GM12872 (cell line): ENCODE data around the gene MALRD1.

ENCODE experiments used
- TF ChIP-seq, protein P1 (sequence below): IDR thresholded peaks from 3 replicates; pipeline ENCODE4 v1.5.1; 2011; ENCODE audit warnings: low read depth, mild to moderate bottlenecking, low read length, moderate library complexity; ENCODE audit not compliant: insufficient read depth

MALRD1 gene

DNA sequence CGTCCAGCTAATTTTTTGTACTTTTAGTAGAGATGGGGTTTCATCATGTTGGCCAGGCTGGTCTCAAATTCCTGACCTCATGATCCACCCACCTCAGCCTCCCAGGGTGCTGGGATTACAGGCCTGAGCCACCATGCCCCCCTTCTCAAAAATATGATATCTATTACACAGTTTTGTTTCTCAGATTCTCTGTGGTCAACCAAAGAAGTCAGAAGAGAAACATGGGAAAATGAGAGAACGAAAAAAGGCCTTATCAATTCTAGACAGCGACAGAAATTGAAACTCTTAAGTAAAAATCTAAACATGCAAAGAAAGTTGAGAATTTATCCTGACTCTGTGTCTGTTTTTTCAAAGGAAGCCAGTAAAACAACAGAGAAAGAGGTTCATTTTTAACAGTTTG, 483.8 kb downstream of the MALRD1 start:
- TF ChIP-seq, protein P1, sequence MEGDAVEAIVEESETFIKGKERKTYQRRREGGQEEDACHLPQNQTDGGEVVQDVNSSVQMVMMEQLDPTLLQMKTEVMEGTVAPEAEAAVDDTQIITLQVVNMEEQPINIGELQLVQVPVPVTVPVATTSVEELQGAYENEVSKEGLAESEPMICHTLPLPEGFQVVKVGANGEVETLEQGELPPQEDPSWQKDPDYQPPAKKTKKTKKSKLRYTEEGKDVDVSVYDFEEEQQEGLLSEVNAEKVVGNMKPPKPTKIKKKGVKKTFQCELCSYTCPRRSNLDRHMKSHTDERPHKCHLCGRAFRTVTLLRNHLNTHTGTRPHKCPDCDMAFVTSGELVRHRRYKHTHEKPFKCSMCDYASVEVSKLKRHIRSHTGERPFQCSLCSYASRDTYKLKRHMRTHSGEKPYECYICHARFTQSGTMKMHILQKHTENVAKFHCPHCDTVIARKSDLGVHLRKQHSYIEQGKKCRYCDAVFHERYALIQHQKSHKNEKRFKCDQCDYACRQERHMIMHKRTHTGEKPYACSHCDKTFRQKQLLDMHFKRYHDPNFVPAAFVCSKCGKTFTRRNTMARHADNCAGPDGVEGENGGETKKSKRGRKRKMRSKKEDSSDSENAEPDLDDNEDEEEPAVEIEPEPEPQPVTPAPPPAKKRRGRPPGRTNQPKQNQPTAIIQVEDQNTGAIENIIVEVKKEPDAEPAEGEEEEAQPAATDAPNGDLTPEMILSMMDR, result no peak

DNA sequence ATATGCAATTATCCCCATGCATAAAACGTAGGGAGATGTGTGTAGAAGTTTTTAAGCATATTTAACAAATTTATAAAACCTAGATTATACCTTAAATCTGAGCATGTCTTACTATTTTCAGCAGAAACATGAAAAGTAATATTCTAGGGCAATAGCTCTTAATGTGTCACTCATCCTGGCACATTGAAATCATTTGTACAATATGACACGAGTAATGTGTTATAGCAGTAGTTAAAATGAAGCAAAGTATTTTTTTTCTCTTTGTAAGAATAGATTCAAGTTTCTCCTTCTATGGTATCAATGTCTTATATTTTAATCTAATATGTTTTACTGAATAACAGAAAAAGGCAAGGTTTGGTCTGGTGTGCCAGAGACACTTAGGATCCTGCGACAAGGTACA, 492.7 kb downstream of the MALRD1 start:
- TF ChIP-seq, protein P1, result no peak

DNA sequence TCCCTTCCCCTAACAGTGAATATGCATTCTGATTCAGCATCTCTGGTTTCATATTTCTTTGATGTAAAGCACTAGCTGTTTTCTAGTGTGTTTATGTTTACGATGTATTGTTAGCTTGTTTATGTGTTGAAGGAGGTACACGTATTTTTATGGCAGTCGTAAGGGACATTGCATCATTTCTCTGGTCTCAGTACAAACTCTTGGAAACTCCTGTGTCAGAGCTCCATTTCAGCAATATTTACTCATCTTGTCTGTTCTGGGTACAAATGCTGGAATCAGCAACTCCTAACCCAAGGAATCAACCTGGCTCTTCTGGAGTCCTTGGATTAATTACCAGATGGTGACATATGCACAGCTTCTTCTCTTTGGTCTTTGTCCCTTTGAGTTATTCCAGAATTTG, 497.6 kb downstream of the MALRD1 start:
- TF ChIP-seq, protein P1, result no peak

DNA sequence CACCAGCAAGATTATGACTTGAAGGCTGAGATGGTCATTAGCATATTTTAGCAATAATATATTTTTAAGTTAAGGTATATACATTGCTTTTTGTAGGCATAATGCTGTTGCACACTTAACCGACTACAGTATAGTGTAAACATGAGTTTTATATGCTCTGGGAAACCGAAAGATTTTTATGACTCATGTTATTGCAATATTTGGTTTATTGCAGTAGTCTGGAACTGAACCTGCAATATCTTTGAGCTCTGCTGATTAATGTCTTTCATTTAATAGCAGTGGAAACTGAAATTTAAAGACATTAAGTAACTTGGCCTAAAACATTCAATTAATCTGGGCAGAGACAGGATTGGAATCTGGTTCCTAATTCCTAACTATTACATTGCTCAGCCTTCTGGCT, 500.9 kb downstream of the MALRD1 start:
- TF ChIP-seq, protein P1, result no peak

DNA sequence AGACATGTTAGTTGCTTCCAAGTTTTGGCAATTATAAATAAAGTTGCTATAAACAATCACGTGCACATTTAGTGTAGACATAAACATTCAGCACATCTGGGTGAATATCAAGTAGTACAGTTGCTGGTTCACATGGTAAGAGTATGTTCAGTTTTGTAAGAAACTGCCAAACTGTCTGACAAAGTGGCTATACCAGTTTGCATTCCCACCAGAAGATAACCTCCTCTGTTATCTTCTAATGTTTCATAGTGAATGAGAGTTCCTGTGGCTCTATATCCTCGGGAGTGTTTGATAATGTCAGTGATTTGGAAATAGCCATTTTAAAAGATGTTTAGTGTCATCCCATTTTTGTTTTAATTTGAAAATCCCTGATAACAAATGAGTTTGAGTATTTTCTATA, 508.1 kb downstream of the MALRD1 start:
- TF ChIP-seq, protein P1, result no peak

DNA sequence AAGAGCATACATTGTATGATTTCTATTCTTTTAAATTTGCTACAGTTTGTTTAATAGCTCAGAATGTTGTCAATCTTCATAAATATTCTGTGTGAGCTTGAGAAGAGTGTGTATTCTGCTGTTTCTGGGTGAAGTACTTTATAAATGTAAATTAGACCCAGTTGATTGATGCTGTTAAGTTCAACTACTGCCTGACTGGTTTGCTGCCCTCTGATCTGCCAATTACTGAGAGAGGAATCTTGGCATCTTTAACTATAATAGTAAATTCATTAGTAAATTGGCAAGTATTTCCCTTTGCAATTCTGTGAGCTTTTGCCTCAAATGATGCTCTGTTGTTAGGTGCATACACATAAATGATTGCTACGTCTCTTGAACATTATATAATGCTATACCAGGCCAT, 512.6 kb downstream of the MALRD1 start:
- TF ChIP-seq, protein P1, result no peak

DNA sequence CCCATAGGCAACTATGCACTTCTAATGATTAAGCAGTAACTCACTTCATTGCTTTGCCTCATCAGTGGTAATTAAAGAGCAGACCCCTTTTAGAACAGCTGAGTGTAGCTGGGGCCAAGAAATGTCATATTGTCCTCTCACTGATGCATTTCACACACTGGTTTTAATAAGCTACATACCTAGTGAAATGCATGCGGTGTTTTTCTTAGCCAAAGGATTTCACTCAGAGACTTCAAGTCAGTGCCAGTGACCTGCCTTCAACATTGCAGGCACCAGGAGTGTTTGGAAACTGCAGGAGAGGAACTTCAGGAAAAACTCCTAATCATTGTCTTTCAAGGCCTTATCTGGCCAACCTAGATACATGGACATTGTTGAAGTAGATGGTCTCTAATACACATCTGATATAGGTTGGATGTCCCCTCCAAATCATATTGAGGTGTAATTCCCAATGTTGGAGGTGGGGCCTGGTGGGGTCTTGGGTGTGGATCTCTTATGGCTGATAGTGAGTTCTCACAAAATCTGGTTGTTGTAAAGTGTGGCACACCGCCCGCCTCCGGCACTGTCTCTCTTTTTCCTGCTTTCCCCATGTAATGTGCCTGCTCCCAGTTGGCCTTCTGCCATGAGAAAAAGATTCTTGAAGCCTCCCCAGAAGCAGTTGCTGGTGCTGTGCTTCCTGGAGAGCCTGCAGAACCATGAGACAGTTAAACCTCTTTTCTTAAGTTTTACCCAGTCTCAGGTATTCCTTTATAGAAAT, 515.0 kb downstream of the MALRD1 start:
- TF ChIP-seq, protein P1, result no peak
